ENCODE measurements around the gene TLR6.
"Not testable (repeated sequence)": the region's sequence is repeated elsewhere in the genome, so short reads cannot be mapped to it uniquely, and the experiment has no call there.

TLR6 gene

DNA sequence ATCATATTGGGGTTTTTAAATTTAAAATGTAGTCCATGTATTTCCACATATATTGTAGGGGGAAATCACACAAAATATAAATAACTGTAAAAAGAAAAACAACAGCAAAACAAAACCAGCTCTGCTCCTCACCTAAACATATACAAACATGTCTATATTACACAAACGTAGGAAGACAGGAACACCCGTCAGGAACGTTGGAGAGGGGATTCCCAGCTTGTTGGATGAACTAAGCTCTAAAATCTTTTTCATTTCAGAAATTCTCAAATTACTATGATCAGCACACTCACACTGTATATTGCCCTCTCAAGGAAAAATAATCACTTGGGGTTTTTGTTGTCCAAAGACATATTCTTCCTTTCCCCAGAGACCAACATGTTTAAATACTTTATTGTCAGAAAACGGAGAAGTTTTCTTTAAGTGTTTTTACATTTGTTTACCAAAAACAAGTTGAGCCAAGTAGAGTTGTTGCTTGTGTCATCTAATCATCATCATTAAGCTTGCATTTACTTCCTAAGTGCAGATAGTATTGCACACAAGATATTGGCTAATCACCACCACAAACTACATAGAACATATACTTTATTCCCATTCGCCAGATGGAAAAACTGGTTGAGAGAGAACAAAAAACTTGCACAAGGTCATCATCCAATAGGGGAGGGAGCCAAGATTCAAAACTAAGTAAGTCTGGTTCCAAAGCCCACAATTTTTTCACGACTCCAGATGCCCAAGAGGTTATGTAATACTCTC is 71.4 kb downstream of the TLR6 start:
- no peak for DNase-seq

DNA sequence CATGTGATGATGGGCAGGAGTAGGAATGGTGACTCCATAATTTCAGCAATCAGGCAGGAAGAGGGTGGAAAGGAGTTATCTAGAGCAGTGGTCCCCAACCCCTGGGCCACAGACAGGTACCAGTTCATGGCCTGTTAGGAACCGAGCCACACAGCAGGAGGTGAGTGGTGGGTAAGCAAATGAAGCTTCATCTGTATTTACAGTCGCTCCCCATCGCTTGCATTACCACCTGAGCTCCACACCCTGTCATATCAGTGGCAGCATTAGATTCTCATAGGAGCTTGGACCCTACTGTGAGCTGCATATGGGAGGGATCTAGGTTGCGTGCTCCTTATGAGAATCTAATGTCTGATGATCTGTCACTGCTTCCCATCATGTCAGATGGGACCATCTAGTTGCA is 72.5 kb downstream of the TLR6 start:
- no peak for DNase-seq

DNA sequence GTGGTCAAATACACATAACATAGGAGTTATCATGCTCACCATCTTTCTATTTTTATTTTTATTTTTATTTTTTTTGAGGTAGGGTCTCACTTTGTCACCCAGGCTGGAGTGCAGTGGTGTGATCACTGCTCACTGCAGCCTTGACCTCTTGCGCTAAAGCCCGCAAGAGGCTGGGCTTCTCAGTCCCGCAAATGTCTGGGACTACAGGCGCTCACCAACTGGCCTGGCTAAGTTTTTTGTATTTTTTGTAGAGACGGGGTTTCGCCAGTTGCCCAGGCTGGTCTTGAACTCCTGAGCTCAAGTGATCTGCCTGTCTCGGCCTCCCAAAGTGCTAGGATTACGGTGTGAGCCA is 73.5 kb downstream of the TLR6 start:
- DNase-seq = no peak

DNA sequence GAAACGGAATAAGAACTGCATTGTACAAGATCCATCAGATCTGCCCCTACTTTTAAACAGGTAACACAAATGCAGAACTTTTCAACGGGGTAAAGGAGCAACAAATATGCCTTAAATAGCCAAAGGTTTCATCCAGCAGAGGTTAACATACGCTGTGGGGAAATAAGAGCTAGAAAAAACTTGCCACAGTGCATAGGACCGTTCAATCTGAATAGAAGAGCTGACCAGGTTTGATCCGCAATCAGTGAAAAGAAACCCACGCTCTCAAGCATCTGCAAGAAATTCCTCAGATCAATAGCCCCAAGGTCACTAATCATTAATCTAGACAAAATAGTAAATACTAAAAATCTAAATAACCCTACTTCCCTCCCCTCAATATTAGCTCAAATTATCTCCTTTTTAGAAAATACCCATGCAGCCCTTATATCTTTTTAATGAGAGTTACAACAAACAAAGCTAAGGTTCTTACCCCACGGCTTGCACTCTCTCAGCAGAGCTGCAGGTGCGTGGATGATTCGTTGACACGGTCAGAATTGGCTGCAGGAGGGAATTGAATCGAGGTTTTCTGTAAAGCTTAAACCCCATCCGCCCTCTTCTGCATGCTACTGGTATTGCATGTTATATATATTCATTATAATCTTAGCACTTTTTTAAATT is 74.0 kb downstream of the TLR6 start, which contains the start of gene TLR10:
TLR10 (minus strand) TSS at position 539 of the 657 bp plus-strand sequence. CDS start 7,400 bp downstream, outside the sequence.
- DNase-seq = no peak

DNA sequence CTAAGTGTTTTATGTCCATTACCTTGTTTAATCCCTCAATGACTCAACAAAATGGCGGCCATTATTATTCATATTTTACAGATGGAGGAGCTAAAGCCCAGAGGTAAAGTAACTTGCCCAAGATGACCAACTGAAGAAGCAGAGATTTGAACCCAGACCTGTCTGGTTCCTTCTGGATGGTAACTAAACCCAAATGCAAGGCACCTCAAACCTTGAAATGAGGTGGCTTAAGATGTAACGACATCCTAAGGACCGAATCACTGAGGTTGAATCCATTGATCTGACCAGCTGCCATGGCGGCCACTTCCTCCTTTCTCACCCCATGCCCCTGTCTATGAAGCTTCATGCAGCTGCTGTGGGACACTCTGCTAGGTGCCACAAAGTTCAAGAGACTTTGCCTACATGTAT is 74.8 kb downstream of the TLR6 start:
- DNase-seq = no peak

DNA sequence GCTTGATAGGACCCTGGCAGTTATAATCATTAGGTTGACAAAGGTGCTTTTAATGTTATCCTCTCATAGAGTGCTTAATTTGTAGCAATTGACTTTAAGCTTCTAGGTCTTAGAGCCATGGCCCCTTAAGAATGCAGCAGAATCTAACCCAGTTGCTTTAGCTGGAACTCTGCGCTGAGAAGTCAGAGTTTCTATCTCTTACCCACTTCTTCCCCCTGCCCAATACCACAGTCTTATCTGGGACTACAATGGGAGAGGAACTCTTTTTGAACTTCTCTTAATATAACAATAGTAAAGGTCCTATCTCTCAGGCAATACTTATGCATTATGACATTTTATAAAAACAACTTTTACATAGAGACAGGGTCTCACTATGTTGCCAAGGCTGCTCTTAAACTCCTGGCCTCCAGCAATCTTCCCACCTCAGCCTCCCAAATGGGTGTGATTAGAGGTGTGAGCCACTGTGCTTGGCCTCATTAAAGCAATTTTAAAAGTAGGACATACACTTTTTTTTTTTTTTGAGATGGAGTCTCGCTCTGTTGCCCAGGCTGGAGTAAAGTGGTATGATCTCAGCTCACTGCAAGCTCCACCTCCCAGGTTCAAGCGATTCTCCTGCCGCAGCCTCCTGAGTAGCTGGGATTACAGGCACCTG is 75.7 kb downstream of the TLR6 start:
- no peak for DNase-seq

DNA sequence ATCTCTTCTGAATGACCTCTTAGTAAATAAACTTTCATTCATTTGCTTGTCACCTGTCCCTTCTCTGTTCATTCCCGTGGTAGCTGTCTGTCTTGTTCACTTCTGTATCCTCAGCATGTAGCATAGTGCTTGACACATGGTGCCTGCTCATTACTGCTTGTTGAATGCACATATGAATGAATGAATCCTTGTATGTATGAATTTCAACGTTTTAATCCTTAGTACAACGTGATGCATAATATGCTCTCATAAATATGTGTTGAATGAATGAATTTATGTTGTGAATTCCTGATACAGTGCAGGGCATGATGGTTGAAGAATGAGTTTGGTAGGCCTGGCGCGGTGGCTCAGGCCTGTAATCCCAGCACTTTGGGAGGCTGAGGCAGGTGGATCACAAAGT is 76.8 kb downstream of the TLR6 start:
- no peak for DNase-seq

DNA sequence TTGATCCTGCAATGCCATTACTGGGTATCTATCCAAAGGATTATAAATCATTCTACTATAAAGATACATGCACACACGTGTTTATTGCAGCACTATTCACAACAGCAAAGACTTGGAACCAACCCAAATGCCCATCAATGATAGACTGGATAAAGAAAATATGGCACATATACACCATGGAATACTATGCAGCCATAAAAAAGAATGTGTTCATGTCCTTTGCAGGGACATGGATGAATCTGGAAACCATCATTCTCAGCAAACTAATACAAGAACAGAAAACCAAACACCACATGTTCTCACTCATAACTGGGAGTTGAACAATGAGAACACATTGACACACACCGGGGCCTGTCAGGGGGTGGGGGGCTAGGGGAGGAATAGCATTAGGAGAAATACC is 78.7 kb downstream of the TLR6 start:
- DNase-seq = not testable (repeated sequence)

DNA sequence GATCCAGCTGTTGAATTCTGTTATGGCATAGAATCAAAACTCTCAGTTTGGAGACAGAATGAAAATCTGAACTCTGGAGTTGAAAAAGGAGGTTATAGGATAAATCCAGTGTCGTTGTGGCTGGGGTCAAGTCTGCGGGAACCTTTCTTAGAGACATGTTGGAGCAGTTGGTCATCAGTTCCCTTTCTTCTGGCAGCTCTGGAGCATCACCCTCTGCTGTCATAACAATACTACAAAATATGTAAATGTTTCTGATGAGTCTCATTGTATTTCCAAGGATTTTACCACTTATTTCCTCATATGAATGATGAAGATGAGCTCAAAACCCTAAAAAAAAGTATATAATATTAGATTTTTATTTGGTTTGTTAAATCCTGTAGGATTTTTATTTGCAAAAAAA is 81.3 kb downstream of the TLR6 start:
- no peak for DNase-seq

DNA sequence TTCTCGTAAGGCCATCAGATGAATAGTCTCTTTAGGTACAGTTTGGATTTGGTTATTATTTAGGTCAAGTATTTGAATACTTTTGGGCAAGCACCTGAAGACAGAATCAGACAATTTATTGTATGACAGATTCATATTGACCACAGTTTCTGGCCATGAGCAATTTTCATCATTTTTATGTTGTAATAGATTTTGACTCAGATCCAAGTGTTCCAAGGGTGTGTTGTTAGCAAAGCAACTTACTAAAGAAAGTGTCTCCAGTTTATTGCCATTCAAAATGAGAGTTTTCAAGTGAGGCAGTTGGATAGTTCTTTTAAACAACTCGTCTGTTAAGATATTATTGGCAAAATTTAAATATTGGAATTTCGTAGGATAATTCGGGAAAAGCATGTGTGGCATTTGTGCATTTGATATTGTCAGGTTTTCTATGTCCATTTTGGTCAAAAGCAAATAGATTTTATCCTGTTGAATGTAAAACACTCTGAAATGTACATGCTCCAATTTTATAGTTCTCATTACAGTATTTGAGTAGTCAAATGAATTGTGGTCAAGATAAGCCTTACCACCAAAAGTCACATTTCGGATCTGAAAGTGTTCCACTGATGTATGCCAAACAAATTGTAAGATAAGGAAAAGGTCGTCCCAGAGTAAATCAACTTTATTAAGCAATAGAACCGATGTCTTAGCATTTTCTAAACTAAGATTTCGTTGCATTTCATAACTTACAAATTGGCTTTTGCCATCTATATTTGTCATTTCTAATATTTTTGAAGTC is 82.2 kb downstream of the TLR6 start:
- DNase-seq = no peak

Measured in DMS 273 treated with DMSO at 0.1 percent for 48 hours (cell line).